B cell (primary cell): Measurements from ENCODE around the gene DLG2. TPM values are rescaled to one million over a fixed set of nuclear protein-coding genes. Genes with fewer than 3 reads are reported as not detected.

Source experiments
- ATAC-seq: fragments of 200-7000 bp; cut with Tn5 transposase; one replicate; pipeline ENCODE4 v1.10.0; 2021; ENCODE audit warnings: low read depth, mild to moderate bottlenecking, moderate number of reproducible peaks, moderate library complexity
- CTCF ChIA-PET: fragments of 350-600 bp; sonication (Branson Sonifier 250); formaldehyde crosslinking; loops from one replicate; lab custom pipeline; 2021; ENCODE audit warnings: antibody characterized with exemption, inconsistent platforms; lab: Charles Lee
- POLR2A ChIA-PET: fragments of 350-600 bp; sonication (Branson Sonifier 250); formaldehyde crosslinking; loops from one replicate; lab custom pipeline; 2021; ENCODE audit warnings: antibody characterized with exemption; lab: Charles Lee
- DNase-seq: peaks from one replicate; pipeline ENCODE4 v3.0.0; 2013
- H2AFZ ChIP-seq: 2 replicates; pipeline ENCODE4 v1.6.1; 2012; ENCODE audit warnings: mild to moderate bottlenecking, low read depth, low read length; ENCODE audit not compliant: insufficient read depth, poor library complexity, severe bottlenecking
- H3K27ac ChIP-seq, 2 donors: 1 replicate in 1 of 2; 2 replicates in 1 of 2; pipeline ENCODE4 v1.5.1; 2012 to 2013; ENCODE audit warnings: low read length in 2 of 2, mild to moderate bottlenecking in 2 of 2, moderate library complexity in 1 of 2
- H3K27me3 ChIP-seq, 4 experiments: fragments of 200-600 bp in 1 of 4; sonication (generic) in 1 of 4; replicated peaks in 1 of 4; 1 replicate in 2 of 4; 2 replicates in 2 of 4; pipeline versions ENCODE4 v1.6.1 to v1.7.0; 2013 to 2016; ENCODE audit warnings: low read length in 3 of 4, mild to moderate bottlenecking in 2 of 4, mixed read lengths in 1 of 4, moderate library complexity in 1 of 4; ENCODE audit not compliant: insufficient read depth in 4 of 4, control insufficient read depth in 3 of 4; ENCODE audit errors: control extremely low read depth in 1 of 4
- H3K36me3 ChIP-seq, 2 experiments: replicated peaks in 1 of 2; 1 replicate in 1 of 2; 2 replicates in 1 of 2; pipeline versions ENCODE4 v1.6.1 to v1.7.1; 2013; ENCODE audit warnings: low read length in 1 of 2; ENCODE audit not compliant: insufficient read depth in 2 of 2, control insufficient read depth in 1 of 2; ENCODE audit errors: control extremely low read depth in 1 of 2, extremely low read depth in 1 of 2
- H3K4me1 ChIP-seq, 2 donors: fragments of 200-600 bp in 1 of 2; sonication (generic) in 1 of 2; 1 replicate in 1 of 2; 2 replicates in 1 of 2; pipeline versions ENCODE4 v1.5.1 to v1.6.1; 2013 to 2017; ENCODE audit warnings: low read length in 2 of 2; ENCODE audit not compliant: control insufficient read depth in 2 of 2, insufficient read depth in 2 of 2
- H3K4me2 ChIP-seq: replicated peaks from 2 replicates; pipeline ENCODE3; 2012; ENCODE audit warnings: mild to moderate bottlenecking, low read depth, low read length; ENCODE audit not compliant: poor library complexity, severe bottlenecking
- H3K4me3 ChIP-seq, 5 experiments: fragments of 200-600 bp in 1 of 5; sonication (generic) in 1 of 5; 1 replicate in 3 of 5; 2 replicates in 2 of 5; pipeline versions ENCODE4 v1.5.1 to v1.7.0; 2011 to 2016; ENCODE audit warnings: low read length in 4 of 5, mild to moderate bottlenecking in 4 of 5, low read depth in 2 of 5, control low read depth in 1 of 5, moderate library complexity in 1 of 5; ENCODE audit not compliant: insufficient read depth in 1 of 5; ENCODE audit errors: control extremely low read depth in 1 of 5, extremely low read depth in 1 of 5
- H3K79me2 ChIP-seq: fragments of 200-600 bp; sonication (generic); one replicate; pipeline ENCODE4 v1.6.0; 2016; ENCODE audit warnings: low read length; ENCODE audit not compliant: control insufficient read depth, insufficient read depth
- H3K9ac ChIP-seq: fragments of 200-600 bp; sonication (generic); 2 replicates; pipeline ENCODE4 v1.6.1; 2017; ENCODE audit warnings: mild to moderate bottlenecking, low read length, moderate library complexity
- H3K9me3 ChIP-seq, 3 donors: one replicate each; pipeline versions ENCODE4 v1.6.1 to v1.7.1; 2013; ENCODE audit warnings: low read length in 2 of 3; ENCODE audit not compliant: control insufficient read depth in 2 of 3, insufficient read depth in 1 of 3; ENCODE audit errors: control extremely low read depth in 1 of 3
- H4K20me1 ChIP-seq: 2 replicates; pipeline ENCODE4 v1.6.0; 2012; ENCODE audit warnings: mild to moderate bottlenecking, low read length; ENCODE audit not compliant: insufficient read depth, control insufficient read depth, poor library complexity, severe bottlenecking
- H3K27ac Mint-ChIP-seq: one replicate; pipeline ENCODE4 v1.8.0; 2021; ENCODE audit warnings: mixed read lengths
- H3K27me3 Mint-ChIP-seq: one replicate; pipeline ENCODE4 v1.8.0; 2021; ENCODE audit warnings: mixed read lengths
- H3K4me1 Mint-ChIP-seq: one replicate; pipeline ENCODE4 v1.8.0; 2021; ENCODE audit warnings: mixed read lengths
- H3K4me3 Mint-ChIP-seq: one replicate; pipeline ENCODE4 v1.8.0; 2021; ENCODE audit warnings: mixed read lengths
- H3K9me3 Mint-ChIP-seq: one replicate; pipeline ENCODE4 v1.8.0; 2022; ENCODE audit warnings: mixed read lengths; ENCODE audit not compliant: insufficient read depth
- CTCF ChIP-seq: fragments of 200-600 bp; IDR thresholded peaks from one replicate; pipeline ENCODE4 v1.8.0; 2022; ENCODE audit warnings: antibody characterized with exemption, mild to moderate bottlenecking
- EZH2 ChIP-seq: IDR thresholded peaks from 2 replicates; pipeline ENCODE4 v1.6.1; 2012; ENCODE audit warnings: borderline replicate concordance, low read depth, mild to moderate bottlenecking, moderate library complexity, low read length; ENCODE audit not compliant: insufficient read depth, poor library complexity, severe bottlenecking
- WGBS: methylation state at CpG from one replicate; pipeline ENCODE4 v1.1.5; 2013; ENCODE audit warnings: missing lambda C conversion rate; ENCODE audit not compliant: insufficient coverage; 5-methylcytosine and 5-hydroxymethylcytosine counted together
- intact Hi-C: fragments of 100-400 bp; cut with micrococcal nuclease; formaldehyde crosslinking; loops from one replicate; pipeline ENCODE4 v1.10.0; 2022
- polyA plus RNA-seq: library from polyadenylated mRNA; depleted of rRNA; stranded (reverse); fragments of >200 nt; gene quantifications from 2 replicates; pipeline ENCODE4 v1.2.3, GENCODE V29; 2012
- total RNA-seq, 2 donors: library from RNA; stranded (reverse); fragments of 120-200 nt in 1 of 2; gene quantifications; 1 replicate in 1 of 2; 2 replicates in 1 of 2; pipeline versions ENCODE4 v1.2.3 to v1.2.4, GENCODE V29; 2013 to 2022

DLG2 gene
- total and polyA plus RNA-seq, 2 donors (not counting 1 experiment from before 2014, with no cell fraction given): 0.54 to 5.4 TPM

GRCh38 chr11:83625336-83625735, 2001.8 kb downstream of the DLG2 start:
- Histone ChIP-seq H3K36me3 (no peaks in the 10 kb centered on the region), H3K4me1 (no peaks in the 10 kb centered on the region), H3K9ac (no peak overlapping the region), H4K20me1 (no peaks in the 10 kb centered on the region), H2AFZ (no peak overlapping the region), H3K9me3 (no peaks in the 10 kb centered on the region), H3K4me2 (no peak overlapping the region), H3K4me3 (no peak overlapping the region), H3K79me2 (no peaks in the 10 kb centered on the region), H3K27me3 (peaks cover 0 to 5% (median 2%) of the 10 kb centered on the region in 4 experiments), H3K27ac (no peak overlapping the region)
- Mint-ChIP-seq H3K27ac (no peak overlapping the region), H3K4me3 (no peak overlapping the region), H3K27me3 (peaks cover 20% of the 10 kb centered on the region), H3K9me3 (no peaks in the 10 kb centered on the region), H3K4me1 (no peaks in the 10 kb centered on the region)
- WGBS: no CpG with 5 or more reads among the region's 3 CpGs
- intact Hi-C loops: no loop called here
- POLR2A ChIA-PET: no interaction called here
- TF ChIP-seq EZH2: no peak
- CTCF ChIA-PET: interaction anchor here (0.5 kb wide), 1 partner anchor 367 kb away, joined by 6 read pairs; no protein-coding TSS in a partner anchor
- no peak for ATAC-seq
- DNase-seq: no peak

GRCh38 chr11:83617671-83618070, 2009.5 kb downstream of the DLG2 start:
- POLR2A ChIA-PET: no interaction called here
- intact Hi-C loops: no loop called here
- H4K20me1 ChIP-seq: no peaks in the 10 kb centered on the region

More at GRCh38 chr11:83617671-83618070, 2009.5 kb downstream of the DLG2 start:
- Histone ChIP-seq H3K27me3 (peaks cover 0 to 8% (median 0%) of the 10 kb centered on the region in 4 experiments), H3K4me3 (no peak overlapping the region), H3K9me3 (peaks cover 0 to 1% (median 0%) of the 10 kb centered on the region in 3 donors), H3K4me2 (no peak overlapping the region), H3K36me3 (no peaks in the 10 kb centered on the region), H3K27ac (no peak overlapping the region), H3K4me1 (no peaks in the 10 kb centered on the region), H3K9ac (no peak overlapping the region), H2AFZ (no peak overlapping the region), H3K79me2 (no peaks in the 10 kb centered on the region)
- Mint-ChIP-seq H3K9me3 (no peaks in the 10 kb centered on the region), H3K4me3 (no peak overlapping the region), H3K4me1 (peaks cover 3% of the 10 kb centered on the region), H3K27me3 (peaks cover 9% of the 10 kb centered on the region), H3K27ac (no peak overlapping the region)
- no peak for DNase-seq
- no peak for ATAC-seq
- WGBS: no CpG with 5 or more reads among the region's 1 CpG
- TF ChIP-seq EZH2 (no peak), CTCF (no peak)
- CTCF ChIA-PET: no interaction called here
